Mesenchymal stem cell (in vitro differentiated cells and primary cell): ENCODE results near the gene DOK5.

ENCODE experiments used
- DNase-seq: peaks from one replicate; pipeline ENCODE4 v3.0.0-alpha.2; 2013
- H2AFZ ChIP-seq: one replicate; pipeline ENCODE4 v1.6.1; 2013; ENCODE audit warnings: low read depth, mild to moderate bottlenecking, control low read depth, inconsistent platforms, low read length, moderate library complexity
- H2AK5ac ChIP-seq: 2 replicates; pipeline ENCODE4 v1.6.1; 2013; ENCODE audit warnings: low read length, moderate library complexity, mild to moderate bottlenecking, inconsistent platforms; ENCODE audit not compliant: severe bottlenecking
- H2BK120ac ChIP-seq: one replicate; pipeline ENCODE4 v1.6.1; 2013; ENCODE audit warnings: low read depth, mild to moderate bottlenecking, inconsistent platforms, low read length, moderate library complexity
- H2BK12ac ChIP-seq, 2 experiments: one replicate each; pipeline ENCODE4 v1.6.1; 2013; ENCODE audit warnings: inconsistent platforms in 2 of 2, low read length in 2 of 2, mild to moderate bottlenecking in 2 of 2, moderate library complexity in 2 of 2, control low read depth in 1 of 2
- H2BK15ac ChIP-seq: one replicate; pipeline ENCODE4 v1.6.1; 2013; ENCODE audit warnings: mild to moderate bottlenecking, low read depth, inconsistent platforms; ENCODE audit not compliant: poor library complexity, severe bottlenecking
- H2BK5ac ChIP-seq: 2 replicates; pipeline ENCODE4 v1.6.1; 2013; ENCODE audit warnings: low read depth, mild to moderate bottlenecking, low read length, control low read depth, inconsistent platforms; ENCODE audit not compliant: poor library complexity, severe bottlenecking
- H3K14ac ChIP-seq, 2 experiments: one replicate each; pipeline ENCODE4 v1.6.1; 2013; ENCODE audit warnings: inconsistent platforms in 2 of 2, low read length in 2 of 2, control low read depth in 1 of 2, mild to moderate bottlenecking in 1 of 2, moderate library complexity in 1 of 2
- H3K18ac ChIP-seq, 2 experiments: one replicate each; pipeline ENCODE4 v1.6.1; 2013; ENCODE audit warnings: inconsistent platforms in 2 of 2, low read length in 2 of 2, control low read depth in 1 of 2, low read depth in 1 of 2, mild to moderate bottlenecking in 1 of 2
- H3K23ac ChIP-seq, 2 experiments: one replicate each; pipeline ENCODE4 v1.6.1; 2013; ENCODE audit warnings: inconsistent platforms in 2 of 2, low read length in 2 of 2, mild to moderate bottlenecking in 2 of 2, moderate library complexity in 2 of 2, control low read depth in 1 of 2
- H3K27ac ChIP-seq: 2 replicates; pipeline ENCODE4 v1.5.1; 2013; ENCODE audit warnings: mild to moderate bottlenecking, moderate library complexity, low read length, control low read depth, inconsistent platforms; ENCODE audit not compliant: poor library complexity, severe bottlenecking
- H3K27me3 ChIP-seq, 2 experiments: 2 replicates each; pipeline versions ENCODE4 v1.6.1 to v1.7.0; 2013; ENCODE audit warnings: low read length in 2 of 2, mild to moderate bottlenecking in 2 of 2, moderate library complexity in 2 of 2, control low read depth in 1 of 2, inconsistent platforms in 1 of 2; ENCODE audit not compliant: control insufficient read depth in 1 of 2, insufficient read depth in 1 of 2
- H3K36me3 ChIP-seq, 2 experiments: 2 replicates each; pipeline versions ENCODE4 v1.6.1 to v1.7.0; 2013; ENCODE audit warnings: low read length in 2 of 2, control low read depth in 1 of 2, inconsistent platforms in 1 of 2, low read depth in 1 of 2, mild to moderate bottlenecking in 1 of 2; ENCODE audit not compliant: insufficient read depth in 2 of 2, control insufficient read depth in 1 of 2
- H3K4ac ChIP-seq, 2 experiments: one replicate each; pipeline ENCODE4 v1.6.1; 2013; ENCODE audit warnings: inconsistent platforms in 2 of 2, low read length in 2 of 2, mild to moderate bottlenecking in 2 of 2, moderate library complexity in 2 of 2, control low read depth in 1 of 2, low read depth in 1 of 2
- H3K4me1 ChIP-seq: 2 replicates; pipeline ENCODE4 v1.6.1; 2013; ENCODE audit warnings: low read depth, low read length, control low read depth; ENCODE audit not compliant: control insufficient read depth, insufficient read depth
- H3K4me2 ChIP-seq: 2 replicates; pipeline ENCODE4 v1.6.1; 2013; ENCODE audit warnings: low read length, mild to moderate bottlenecking, inconsistent platforms; ENCODE audit not compliant: poor library complexity, severe bottlenecking
- H3K4me3 ChIP-seq, 2 experiments: 2 replicates each; pipeline versions ENCODE4 v1.5.1 to v1.7.0; 2013; ENCODE audit warnings: low read length in 2 of 2, mild to moderate bottlenecking in 2 of 2, control low read depth in 1 of 2, low read depth in 1 of 2; ENCODE audit not compliant: insufficient read depth in 1 of 2
- H3K79me1 ChIP-seq: replicated peaks from 2 replicates; pipeline ENCODE4 v1.6.1; 2013; ENCODE audit warnings: mild to moderate bottlenecking, control low read depth, low read length, inconsistent platforms; ENCODE audit not compliant: poor library complexity, severe bottlenecking
- H3K9ac ChIP-seq: 2 replicates; pipeline ENCODE4 v1.7.0; 2013; ENCODE audit warnings: mild to moderate bottlenecking, low read length, moderate library complexity
- H3K9me3 ChIP-seq: 2 replicates; pipeline ENCODE4 v1.7.0; 2013; ENCODE audit warnings: mild to moderate bottlenecking, low read length; ENCODE audit not compliant: control insufficient read depth
- H4K8ac ChIP-seq: one replicate; pipeline ENCODE4 v1.6.1; 2013; ENCODE audit warnings: inconsistent platforms, mild to moderate bottlenecking, low read length, moderate library complexity
- H4K91ac ChIP-seq: one replicate; pipeline ENCODE4 v1.6.1; 2013; ENCODE audit warnings: mild to moderate bottlenecking, low read length, inconsistent platforms
- WGBS: methylation state at CpG from one replicate; pipeline ENCODE4 v1.1.7; 2013; ENCODE audit warnings: mixed read lengths; 5-methylcytosine and 5-hydroxymethylcytosine counted together

DOK5 gene

GRCh38 chr20:54643761-54644160 lies 168.4 kb downstream of the DOK5 start:
- H3K36me3 ChIP-seq, result no peaks in the 10 kb centered on the region
- no peak overlapping the region for H3K4me2 ChIP-seq
- H2AK5ac ChIP-seq, result no peak overlapping the region
- no peak overlapping the region for H3K27ac ChIP-seq
- peak overlapping the region; percentile 39 for H3K9ac ChIP-seq
- no peaks in the 10 kb centered on the region for H3K4me1 ChIP-seq
- H2AFZ ChIP-seq, result no peak overlapping the region
- no peak overlapping the region for H3K23ac ChIP-seq
- H3K9me3 ChIP-seq, result no peaks in the 10 kb centered on the region
- H2BK120ac ChIP-seq, result no peak overlapping the region
- no peak overlapping the region for H4K91ac ChIP-seq
- no peaks in the 10 kb centered on the region for H3K79me1 ChIP-seq
- H3K14ac ChIP-seq, result no peak overlapping the region
- H2BK15ac ChIP-seq, result no peak overlapping the region
- H3K4me3 ChIP-seq, result peak overlapping the region in 1 of 2 experiments; percentile 62
- DNase-seq, result no peak
- WGBS, result 67% methylated on average over 4 of the region's 4 CpGs
- H2BK5ac ChIP-seq, result no peak overlapping the region
- H3K4ac ChIP-seq, result no peak overlapping the region
- H3K18ac ChIP-seq, result no peak overlapping the region
- H3K27me3 ChIP-seq, result no peaks in the 10 kb centered on the region
- no peak overlapping the region for H4K8ac ChIP-seq
- no peak overlapping the region for H2BK12ac ChIP-seq

- Histone ChIP-seq H3K9ac (no peak overlapping the region), H2BK120ac (no peak overlapping the region), H3K9me3 (no peaks in the 10 kb centered on the region), H3K4me2 (no peak overlapping the region), H2AK5ac (no peak overlapping the region), H2BK15ac (no peak overlapping the region), H4K8ac (no peak overlapping the region), H2AFZ (no peak overlapping the region), H3K4ac (no peak overlapping the region), H3K18ac (no peak overlapping the region), H4K91ac (no peak overlapping the region), H3K79me1 (no peaks in the 10 kb centered on the region), H3K4me3 (no peak overlapping the region), H3K23ac (no peak overlapping the region), H2BK5ac (no peak overlapping the region), H3K4me1 (no peaks in the 10 kb centered on the region), H3K27me3 (no peaks in the 10 kb centered on the region), H3K36me3 (no peaks in the 10 kb centered on the region), H3K27ac (no peak overlapping the region), H2BK12ac (no peak overlapping the region), H3K14ac (no peak overlapping the region)
- DNase-seq, result no peak
- 55% methylated on average over 6 of the region's 8 CpGs for WGBS
These were observed 170.2 kb downstream of the DOK5 start for GRCh38 chr20:54645445-54646155.

- Histone ChIP-seq H3K27ac (no peak overlapping the region), H4K91ac (no peak overlapping the region), H2BK15ac (no peak overlapping the region), H3K36me3 (no peaks in the 10 kb centered on the region), H2BK120ac (no peak overlapping the region), H3K23ac (no peak overlapping the region), H3K18ac (no peak overlapping the region), H2BK5ac (no peak overlapping the region), H3K14ac (no peak overlapping the region), H4K8ac (no peak overlapping the region), H2AK5ac (no peak overlapping the region), H3K27me3 (peaks cover 0 to under 1% of the 10 kb centered on the region in 2 experiments), H3K4me1 (no peaks in the 10 kb centered on the region), H2BK12ac (no peak overlapping the region), H3K4me3 (no peak overlapping the region), H3K79me1 (no peaks in the 10 kb centered on the region), H2AFZ (no peak overlapping the region), H3K4me2 (no peak overlapping the region), H3K9ac (no peak overlapping the region), H3K4ac (no peak overlapping the region), H3K9me3 (no peaks in the 10 kb centered on the region)
- WGBS, result no CpG with 5 or more reads among the region's 4 CpGs
- no peak for DNase-seq
These were observed 170.7 kb downstream of the DOK5 start for GRCh38 chr20:54646156-54646517.

GRCh38 chr20:54648421-54649142 lies 173.2 kb downstream of the DOK5 start:
- H3K36me3 ChIP-seq, result no peaks in the 10 kb centered on the region
- no peak overlapping the region for H3K14ac ChIP-seq
- no peak overlapping the region for H2BK12ac ChIP-seq
- no peak overlapping the region for H2AK5ac ChIP-seq
- no peak overlapping the region for H3K18ac ChIP-seq
- H3K23ac ChIP-seq, result no peak overlapping the region
- H3K27ac ChIP-seq, result no peak overlapping the region
- H3K27me3 ChIP-seq, result peaks cover 0 to 4% of the 10 kb centered on the region in 2 experiments
- no peak overlapping the region for H3K9ac ChIP-seq
- 79% methylated on average over 9 of the region's 9 CpGs for WGBS
- H3K4me1 ChIP-seq, result no peaks in the 10 kb centered on the region
- DNase-seq, result no peak
- H3K9me3 ChIP-seq, result no peaks in the 10 kb centered on the region
- no peak overlapping the region for H2BK15ac ChIP-seq
- H2BK120ac ChIP-seq, result no peak overlapping the region
- no peak overlapping the region for H2BK5ac ChIP-seq
- no peak overlapping the region for H3K4ac ChIP-seq
- H3K4me3 ChIP-seq, result no peak overlapping the region
- H4K91ac ChIP-seq, result no peak overlapping the region
- H4K8ac ChIP-seq, result no peak overlapping the region
- H2AFZ ChIP-seq, result no peak overlapping the region
- H3K4me2 ChIP-seq, result no peak overlapping the region
- H3K79me1 ChIP-seq, result no peaks in the 10 kb centered on the region
